ENCODE measurements around the gene THSD7B.

THSD7B gene

DNA sequence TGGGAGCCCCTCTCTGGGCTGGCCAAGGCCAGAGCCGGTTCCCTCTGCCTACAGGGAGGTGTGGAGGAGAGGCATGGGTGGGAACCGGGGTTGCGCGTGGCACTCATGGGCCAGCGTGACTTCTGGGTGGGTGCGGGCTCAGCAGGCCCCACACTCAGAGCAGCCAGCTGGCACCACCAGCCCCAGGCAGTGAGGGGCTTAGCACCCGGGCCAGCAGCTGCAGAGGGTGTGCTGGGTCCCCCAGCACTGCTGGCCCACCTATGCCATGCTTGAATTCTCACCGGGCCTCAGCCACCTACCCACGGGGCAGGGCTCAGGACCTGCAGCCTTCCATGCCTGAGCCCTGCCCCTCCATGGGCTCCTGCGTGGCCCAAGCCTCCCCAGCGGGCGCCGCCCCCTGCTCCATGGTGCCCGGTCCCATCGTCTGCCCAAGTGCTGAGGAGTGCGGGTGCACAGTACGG lies 950.4 kb downstream of the THSD7B start:
- no peak for DNase-seq

DNA sequence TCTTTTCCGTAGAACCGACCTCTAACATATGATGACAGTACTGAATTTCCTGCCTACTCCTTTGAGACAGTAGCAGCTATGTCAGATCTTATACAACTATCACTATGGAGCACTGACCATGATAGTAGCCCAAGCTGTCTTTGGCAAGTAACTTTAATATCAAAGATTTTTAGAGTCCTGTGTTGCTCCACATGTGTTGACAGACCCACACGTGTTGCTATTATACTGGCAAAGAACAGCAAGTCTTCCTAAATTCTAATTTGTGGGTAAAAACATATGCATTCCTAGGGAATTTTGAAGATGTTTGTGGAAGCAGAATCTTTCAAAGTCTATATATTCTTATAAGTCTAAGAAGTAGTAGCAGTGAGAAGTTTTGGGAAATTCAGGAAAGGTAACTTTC lies 953.4 kb downstream of the THSD7B start:
- DNase-seq = no peak

DNA sequence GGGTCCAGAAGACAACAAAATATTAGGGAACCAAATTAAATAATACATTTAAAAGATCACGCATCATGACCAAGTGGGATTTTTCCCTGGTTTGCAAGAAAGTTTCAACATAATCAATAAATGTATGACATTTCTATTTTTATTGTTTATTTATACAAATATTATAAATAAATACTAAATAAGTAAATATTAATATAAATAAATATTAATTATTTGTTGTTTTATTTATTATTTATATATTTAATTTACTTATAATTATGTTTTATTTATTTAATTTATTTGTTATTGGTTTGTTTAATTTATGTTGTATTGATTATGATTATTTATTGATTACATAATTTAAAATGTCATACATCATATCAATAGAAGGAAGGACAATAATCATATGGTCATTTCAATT lies 956.4 kb downstream of the THSD7B start:
- no peak for DNase-seq

- DNase-seq = no peak
These were observed 959.6 kb downstream of the THSD7B start for GRCh38 chr2:137724912-137725311.

Measured in C1 segment of cervical spinal cord (tissue), 14 donors.